Activated gamma-delta T cell (primary cell): ENCODE data around the gene KRTAP2-3.

ENCODE experiments used
- DNase-seq: peaks from one replicate; lab custom pipeline; 2025; lab: John Stamatoyannopoulos, UW

The KRTAP2-3 gene

GRCh38 chr17:41029633-41030245, 30.2 kb downstream of the KRTAP2-3 start, which contains the start of gene KRTAP1-4:
KRTAP1-4 (minus strand) TSS chr17:41030195; CDS start chr17:41030078, 117 bp downstream.
- no peak for DNase-seq

- no peak for DNase-seq
Measured at GRCh38 chr17:41026715-41027471, 33.0 kb downstream of the KRTAP2-3 start, which contains the start of gene KRTAP1-5. KRTAP1-5 (minus strand) TSS chr17:41027208; CDS start chr17:41027155, 53 bp downstream.

- DNase-seq: no peak
Measured at GRCh38 chr17:41024697-41025096, 35.2 kb downstream of the KRTAP2-3 start.

DNA sequence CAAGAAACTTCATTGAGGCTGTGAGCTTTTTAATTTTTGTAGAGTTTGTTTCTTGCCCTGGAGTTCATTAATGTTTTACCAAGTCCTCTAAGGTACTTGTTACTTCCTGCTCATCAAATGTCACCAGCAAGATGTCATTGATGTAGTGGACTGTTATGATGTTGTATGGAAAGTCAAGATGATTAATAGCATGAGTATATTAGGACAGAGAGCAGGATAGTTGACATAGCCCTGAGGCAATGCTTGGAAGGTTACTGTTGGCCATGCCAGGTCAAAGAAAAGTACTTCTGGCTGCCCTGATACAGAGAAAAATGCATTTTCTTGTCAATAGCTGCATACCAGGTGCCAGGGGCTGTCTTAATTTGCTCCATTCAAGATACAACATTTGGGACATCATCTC, 39.6 kb downstream of the KRTAP2-3 start:
- DNase-seq: no peak

DNA sequence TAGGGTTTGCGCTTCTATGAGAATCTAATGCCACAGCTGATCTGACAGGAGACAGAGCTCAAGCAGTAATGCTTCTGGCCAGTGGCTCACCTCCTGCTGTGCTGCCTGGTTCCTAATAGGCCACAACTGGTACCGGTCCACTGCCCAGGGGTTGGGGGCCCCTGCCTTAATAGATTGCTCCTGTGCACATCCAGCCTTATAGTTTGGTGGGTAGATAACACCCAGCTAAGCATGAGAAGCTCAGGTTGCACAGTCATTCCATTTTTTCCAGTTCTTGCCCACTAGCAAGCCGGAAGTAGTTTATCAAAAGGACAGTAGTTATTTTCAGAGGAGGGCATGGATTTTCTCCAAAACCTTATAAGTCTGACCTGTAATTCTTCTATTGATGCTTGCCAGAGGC, 40.5 kb downstream of the KRTAP2-3 start:
- DNase-seq: no peak

DNA sequence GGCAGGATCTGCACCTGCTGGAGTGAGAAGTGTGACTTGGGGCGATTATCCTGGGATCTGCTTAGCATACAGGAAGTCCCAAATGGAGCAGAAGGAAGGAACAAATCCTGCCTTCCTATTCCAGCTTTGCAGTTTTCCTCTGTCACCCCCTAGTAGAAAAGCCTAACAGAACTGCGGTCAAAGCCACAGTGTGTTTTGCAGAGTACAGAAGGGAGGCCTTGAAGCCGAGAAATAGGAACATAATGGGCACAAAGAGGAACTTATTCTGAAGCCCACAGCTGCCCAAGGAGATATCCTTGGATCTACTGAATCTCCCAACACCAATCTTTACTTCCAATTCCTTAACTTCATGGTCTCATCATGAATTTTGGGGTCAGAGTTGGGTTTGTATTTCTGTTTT, 41.4 kb downstream of the KRTAP2-3 start:
- DNase-seq: no peak

DNA sequence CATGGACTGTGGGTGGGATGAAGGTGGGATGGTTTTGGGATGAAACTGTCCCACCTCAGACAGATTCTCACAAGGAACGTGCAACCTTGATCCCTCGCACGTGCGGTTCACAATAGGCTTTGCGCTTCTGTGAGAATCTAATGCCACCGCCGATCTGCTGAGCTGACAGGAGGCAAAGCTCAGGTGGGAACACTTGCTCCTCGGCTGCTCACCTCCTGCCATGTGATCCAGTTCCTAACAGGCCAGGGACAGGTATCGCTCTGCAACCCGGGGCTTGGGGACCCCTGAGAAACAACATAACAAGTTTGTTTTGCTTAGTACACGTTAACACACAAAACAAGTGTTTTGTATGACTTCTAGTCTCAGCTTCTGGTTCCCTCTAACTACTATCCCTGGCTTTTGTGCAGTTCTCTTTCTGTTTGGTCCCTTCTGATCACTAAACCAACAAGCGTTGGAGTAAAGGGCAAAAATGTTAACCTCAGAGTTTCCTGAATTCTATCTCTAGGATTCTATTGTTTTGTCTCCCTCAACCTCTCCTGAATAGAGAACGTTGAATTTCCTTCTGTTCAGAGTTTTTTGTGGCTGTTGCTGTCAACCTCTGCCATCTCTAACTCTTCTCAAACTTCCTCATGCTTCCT, 43.2 kb downstream of the KRTAP2-3 start:
- no peak for DNase-seq

- DNase-seq: no peak
Measured at GRCh38 chr17:41015454-41015853, 44.5 kb downstream of the KRTAP2-3 start.

GRCh38 chr17:41013606-41014005, 46.3 kb downstream of the KRTAP2-3 start:
- DNase-seq: no peak

GRCh38 chr17:41013181-41013580, 46.7 kb downstream of the KRTAP2-3 start:
- no peak for DNase-seq

GRCh38 chr17:41012326-41013120, 47.4 kb downstream of the KRTAP2-3 start:
- DNase-seq: no peak

DNA sequence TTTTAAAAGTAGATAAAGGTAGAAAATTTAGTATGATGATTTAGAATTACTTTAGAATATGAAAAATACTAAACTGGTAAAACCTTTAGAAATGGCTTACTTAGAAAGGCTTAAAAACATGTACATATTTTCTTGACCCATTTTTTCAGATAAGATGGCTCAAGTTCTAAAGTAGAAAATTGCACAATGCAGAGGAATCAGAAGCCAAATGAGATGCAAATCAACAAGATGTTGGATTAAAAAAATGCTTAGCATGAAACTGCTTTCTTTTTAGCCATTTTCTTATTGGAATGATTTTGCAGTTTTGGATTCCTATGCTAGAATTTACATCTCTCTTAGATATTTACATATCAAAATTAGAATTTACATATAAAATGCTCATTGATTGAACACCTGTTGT, 49.5 kb downstream of the KRTAP2-3 start:
- no peak for DNase-seq

DNA sequence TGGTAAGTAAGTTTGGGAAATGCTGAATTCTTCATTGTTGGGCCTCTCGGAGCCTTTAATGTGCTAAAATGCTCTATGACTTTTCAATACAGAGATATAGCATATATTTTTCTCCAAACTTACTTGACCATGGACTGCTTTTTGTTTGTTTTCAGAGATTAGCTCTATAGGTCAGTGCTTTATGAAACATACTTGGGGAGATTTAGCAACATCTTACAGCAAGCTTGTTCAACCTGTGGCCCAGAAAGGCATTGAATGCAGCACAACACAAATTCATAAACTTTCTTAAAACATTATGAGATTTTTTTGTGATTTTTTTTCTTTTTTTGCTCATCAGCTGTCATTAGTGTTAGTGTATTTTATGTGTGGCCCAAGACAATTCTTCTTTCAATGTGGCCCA, 50.0 kb downstream of the KRTAP2-3 start:
- DNase-seq: no peak

GRCh38 chr17:41009301-41009760, 50.6 kb downstream of the KRTAP2-3 start:
- no peak for DNase-seq
